Heart right ventricle (tissue), 16 donors: ENCODE data around the gene ME3. TPM values are rescaled to one million over a fixed set of nuclear protein-coding genes. Genes with fewer than 3 reads are reported as not detected.

Source experiments
- ATAC-seq, 8 donors: fragments of 200-7000 bp; cut with Tn5 transposase; one replicate each; pipeline ENCODE4 v1.9.1; 2020; ENCODE audit warnings: mild to moderate bottlenecking in 8 of 8, moderate library complexity in 8 of 8, moderate number of reproducible peaks in 1 of 8
- DNase-seq, 2 donors: peaks; one replicate each; pipeline ENCODE4 v3.0.0-alpha.2; 2020
- H3K27ac ChIP-seq, 10 donors: fragments of 200-600 bp; sonication (generic) in 2 of 10; one replicate each; pipeline versions ENCODE4 v1.5.0 to v1.8.0; 2020 to 2022; ENCODE audit warnings: mild to moderate bottlenecking in 3 of 10
- H3K27me3 ChIP-seq, 7 donors: fragments of 200-600 bp; one replicate each; pipeline ENCODE4 v1.8.0; 2021 to 2022; ENCODE audit warnings: mild to moderate bottlenecking in 2 of 7
- H3K36me3 ChIP-seq, 9 donors: fragments of 200-600 bp; sonication (generic) in 1 of 9; one replicate each; pipeline versions ENCODE4 v1.5.0 to v1.8.0; 2020 to 2022; ENCODE audit warnings: mild to moderate bottlenecking in 2 of 9
- H3K4me1 ChIP-seq, 9 donors: fragments of 200-600 bp; sonication (generic) in 1 of 9; one replicate each; pipeline versions ENCODE4 v1.5.0 to v1.8.0; 2020 to 2022; ENCODE audit warnings: mild to moderate bottlenecking in 4 of 9
- H3K4me3 ChIP-seq, 10 donors: fragments of 200-600 bp; sonication (generic) in 2 of 10; one replicate each; pipeline versions ENCODE4 v1.5.0 to v1.8.0; 2020 to 2022; ENCODE audit warnings: mild to moderate bottlenecking in 7 of 10, moderate library complexity in 2 of 10
- H3K9me3 ChIP-seq, 11 donors: fragments of 200-600 bp in 10 of 11; sonication (generic) in 2 of 11; one replicate each; pipeline versions ENCODE4 v1.5.0 to v1.8.0; 2013 to 2022; ENCODE audit warnings: mild to moderate bottlenecking in 2 of 11, control low read depth in 1 of 11, moderate library complexity in 1 of 11
- CTCF ChIP-seq, 9 donors: fragments of 200-600 bp; sonication (generic) in 2 of 9; IDR thresholded peaks; one replicate each; pipeline versions ENCODE4 v1.5.0 to v1.8.0; 2021 to 2022; ENCODE audit warnings: antibody characterized with exemption in 9 of 9, mild to moderate bottlenecking in 5 of 9, moderate library complexity in 1 of 9
- WGBS, 2 donors: extraction: QIAGEN DNeasy Blood & Tissue Kit; methylation state at CpG; one replicate each; pipeline ENCODE4 v1.1.7; 2013; ENCODE audit warnings: inconsistent platforms in 1 of 2; 5-methylcytosine and 5-hydroxymethylcytosine counted together
- intact Hi-C, 10 donors: fragments of 100-400 bp; cut with DNase I; formaldehyde crosslinking; loops; one replicate each; pipeline versions ENCODE4 v1.11.1 to v1.14.2; 2022
- polyA plus RNA-seq, 2 donors: library from polyadenylated mRNA; stranded (reverse); fragments of 200-250 nt; gene quantifications; one replicate each; pipeline ENCODE4 v1.2.3, GENCODE V29; 2013
- total RNA-seq, 10 donors: library from RNA; stranded (reverse); fragmentation: NEBNext Ultra II Directional in 3 of 10; extraction: Animal tissue kit (Norgen Biotek cat#: 25700) in 3 of 10; gene quantifications; one replicate each; pipeline versions ENCODE4 v1.2.1 to v1.2.4, GENCODE V29; 2021 to 2023
- donor health status: Arrhythmogenic right ventricular cardiomyopathy.
- donor health status: ischemic (EF 13 %, LVEDD 7.1; RV severe dilation, severe dysfunction).
- donor health status: healthy with polysubstance abuse.
- donor health status: DM: no; HTN: yes; CAD: no.
- donor health status: DM: no; HTN: no; CAD: no.
- donor health status: ischemic (EF 25% LVEDD 6.9; RV normal size, moderate dysfunction).
- donor health status: ischemic (EF 25% LVEDD 5.7; RV mildly dilated, moderate dysfunction).
- donor health status: healthy.
- donor health status: DM: yes; HTN: yes; CAD: no.
- donor health status: Ischemic cardiomyopathy.
- donor health status: ischemic (EF 35%, LVEDD 5.7; RV mildly dilated, moderate dysfunction).
- donor health status: nonischemic (EF 11% LVEDD 7.7; RV severe dilation, severe dysfunction).
- donor health status: DM: yes; HTN: yes; CAD: no.
- donor health status: PGD.
- donor health status: ischemic (EF 29% LVEDD 5.4; RV normal size, mild dysfunction).
- donor health status: nonischemic (EF 23%, LVEDD 6.1; RV moderate dilation, normal function).

ME3 gene
- total and polyA plus RNA-seq, 12 donors, result 17.2 to 46.8 (median 33.7) TPM

- intact Hi-C loops, result loop anchor here in 1 of 10 donors (10.0 kb wide), 1 partner anchor 122 kb away; no protein-coding TSS in a partner anchor
- WGBS, 2 donors, result 19 to 20% methylated on average over 5 of the region's 5 CpGs
- H3K4me3 ChIP-seq, result no peak overlapping the region
- H3K36me3 ChIP-seq, result no peaks in the 10 kb centered on the region
- ATAC-seq (peak; percentile 75 to 94 (median 83)), DNase-seq (peak in 1 of 2 donors; percentile 75)
- TF ChIP-seq CTCF (IDR thresholded peaks at IDR 0.05), result no peak
- peaks cover 4 to 49% (median 30%) of the 10 kb centered on the region in 9 donors for H3K4me1 ChIP-seq
- H3K9me3 ChIP-seq, result peaks cover 0 to 8% (median 0%) of the 10 kb centered on the region in 11 donors
- H3K27ac ChIP-seq, result peak overlapping the region in 8 of 10 donors; percentile 26 to 67 (median 52)
- H3K27me3 ChIP-seq, result no peaks in the 10 kb centered on the region
Observed at GRCh38 chr11:86596861-86597586, 75.4 kb downstream of the ME3 start.

- Histone ChIP-seq H3K27me3 (no peaks in the 10 kb centered on the region), H3K9me3 (peaks cover 0 to 8% (median 0%) of the 10 kb centered on the region in 11 donors), H3K4me3 (no peak overlapping the region), H3K4me1 (peaks cover 4 to 50% (median 33%) of the 10 kb centered on the region in 9 donors), H3K36me3 (no peaks in the 10 kb centered on the region), H3K27ac (peak overlapping the region in 1 of 10 donors; percentile 67)
- ATAC-seq, result no peak
- DNase-seq, result no peak
- WGBS, 2 donors, result 97% methylated on average over 2 of the region's 2 CpGs
- intact Hi-C loops, result loop anchor here in 1 of 10 donors (10.0 kb wide), 1 partner anchor 121 kb away; no protein-coding TSS in a partner anchor
- no peak for TF ChIP-seq CTCF (IDR thresholded peaks at IDR 0.05)
Observed at GRCh38 chr11:86595955-86596354, 76.5 kb downstream of the ME3 start.

GRCh38 chr11:86595451-86595850 is 77.0 kb downstream of the ME3 start:
- intact Hi-C loops, result loop anchor here in 1 of 10 donors (10.0 kb wide), 1 partner anchor 121 kb away; no protein-coding TSS in a partner anchor
- Histone ChIP-seq H3K4me1 (peaks cover 4 to 50% (median 33%) of the 10 kb centered on the region in 9 donors), H3K9me3 (peaks cover 0 to 8% (median 0%) of the 10 kb centered on the region in 11 donors), H3K27ac (no peak overlapping the region), H3K4me3 (no peak overlapping the region), H3K36me3 (no peaks in the 10 kb centered on the region), H3K27me3 (no peaks in the 10 kb centered on the region)
- ATAC-seq (no peak), DNase-seq (no peak)
- 83 to 98% methylated on average over 3 of the region's 3 CpGs for WGBS, 2 donors
- TF ChIP-seq CTCF (IDR thresholded peaks at IDR 0.05), result no peak

- Histone ChIP-seq H3K4me3 (no peak overlapping the region), H3K27ac (no peak overlapping the region), H3K36me3 (no peaks in the 10 kb centered on the region), H3K27me3 (no peaks in the 10 kb centered on the region), H3K9me3 (peaks cover 0 to 8% (median 0%) of the 10 kb centered on the region in 11 donors), H3K4me1 (peaks cover 4 to 50% (median 34%) of the 10 kb centered on the region in 9 donors)
- no peak for TF ChIP-seq CTCF (IDR thresholded peaks at IDR 0.05)
- DNase-seq (no peak), ATAC-seq (no peak)
- intact Hi-C loops, result loop anchor here in 1 of 10 donors (10.0 kb wide), 1 partner anchor 120 kb away; no protein-coding TSS in a partner anchor
Observed at GRCh38 chr11:86594746-86595145, 77.7 kb downstream of the ME3 start.
